HL-60/S4 (cell line): Measurements from ENCODE around the gene FTSJ3.
"Not testable (repeated sequence)": the region's sequence is repeated elsewhere in the genome, so short reads cannot be mapped to it uniquely, and the experiment has no call there.

ENCODE experiments used
- in situ Hi-C: fragments of 300-500 bp; cut with MboI; formaldehyde crosslinking; loops from 2 replicates; pipeline ENCODE4 v1.14.3; 2022; ENCODE audit warnings: low sequenced_read_pairs

The FTSJ3 gene, protein sequence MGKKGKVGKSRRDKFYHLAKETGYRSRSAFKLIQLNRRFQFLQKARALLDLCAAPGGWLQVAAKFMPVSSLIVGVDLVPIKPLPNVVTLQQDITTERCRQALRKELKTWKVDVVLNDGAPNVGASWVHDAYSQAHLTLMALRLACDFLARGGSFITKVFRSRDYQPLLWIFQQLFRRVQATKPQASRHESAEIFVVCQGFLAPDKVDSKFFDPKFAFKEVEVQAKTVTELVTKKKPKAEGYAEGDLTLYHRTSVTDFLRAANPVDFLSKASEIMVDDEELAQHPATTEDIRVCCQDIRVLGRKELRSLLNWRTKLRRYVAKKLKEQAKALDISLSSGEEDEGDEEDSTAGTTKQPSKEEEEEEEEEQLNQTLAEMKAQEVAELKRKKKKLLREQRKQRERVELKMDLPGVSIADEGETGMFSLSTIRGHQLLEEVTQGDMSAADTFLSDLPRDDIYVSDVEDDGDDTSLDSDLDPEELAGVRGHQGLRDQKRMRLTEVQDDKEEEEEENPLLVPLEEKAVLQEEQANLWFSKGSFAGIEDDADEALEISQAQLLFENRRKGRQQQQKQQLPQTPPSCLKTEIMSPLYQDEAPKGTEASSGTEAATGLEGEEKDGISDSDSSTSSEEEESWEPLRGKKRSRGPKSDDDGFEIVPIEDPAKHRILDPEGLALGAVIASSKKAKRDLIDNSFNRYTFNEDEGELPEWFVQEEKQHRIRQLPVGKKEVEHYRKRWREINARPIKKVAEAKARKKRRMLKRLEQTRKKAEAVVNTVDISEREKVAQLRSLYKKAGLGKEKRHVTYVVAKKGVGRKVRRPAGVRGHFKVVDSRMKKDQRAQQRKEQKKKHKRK

GRCh38 chr17:63827002-63827800 lies at the start of gene FTSJ3, which contains the start of gene PSMC5:
Gene FTSJ3, minus strand, starts transcription at chr17:63827663. Its CDS starts 761 bp downstream, at chr17:63826902.
Gene PSMC5, plus strand, starts transcription at chr17:63827431. Its CDS starts 60 bp downstream, at chr17:63827491.
- in situ Hi-C loops = loop anchor here (25.0 kb wide), 1 partner anchor 390 kb away; the partner anchor contains the start of gene CYB561

DNA sequence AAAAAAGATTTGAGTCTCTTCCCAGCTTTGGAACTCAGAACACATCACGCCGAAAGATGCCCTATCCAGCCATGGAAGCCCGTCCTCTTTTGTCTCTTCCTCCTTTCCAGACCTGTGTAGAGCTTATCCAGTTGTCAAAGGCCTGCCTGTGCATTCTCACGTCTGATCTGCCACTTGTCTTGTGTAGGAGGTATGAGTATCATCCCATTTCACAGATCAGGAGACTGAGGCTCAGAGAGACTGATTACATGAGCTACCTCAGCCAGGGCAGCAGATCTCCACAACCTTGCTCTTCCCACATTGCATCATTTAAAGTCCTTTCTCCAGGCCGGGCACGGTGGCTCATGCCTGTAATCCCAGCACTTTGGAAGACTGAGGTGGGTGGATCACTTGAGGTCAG lies 47.2 kb upstream of the FTSJ3 start:
- in situ Hi-C loops = not testable (repeated sequence)

DNA sequence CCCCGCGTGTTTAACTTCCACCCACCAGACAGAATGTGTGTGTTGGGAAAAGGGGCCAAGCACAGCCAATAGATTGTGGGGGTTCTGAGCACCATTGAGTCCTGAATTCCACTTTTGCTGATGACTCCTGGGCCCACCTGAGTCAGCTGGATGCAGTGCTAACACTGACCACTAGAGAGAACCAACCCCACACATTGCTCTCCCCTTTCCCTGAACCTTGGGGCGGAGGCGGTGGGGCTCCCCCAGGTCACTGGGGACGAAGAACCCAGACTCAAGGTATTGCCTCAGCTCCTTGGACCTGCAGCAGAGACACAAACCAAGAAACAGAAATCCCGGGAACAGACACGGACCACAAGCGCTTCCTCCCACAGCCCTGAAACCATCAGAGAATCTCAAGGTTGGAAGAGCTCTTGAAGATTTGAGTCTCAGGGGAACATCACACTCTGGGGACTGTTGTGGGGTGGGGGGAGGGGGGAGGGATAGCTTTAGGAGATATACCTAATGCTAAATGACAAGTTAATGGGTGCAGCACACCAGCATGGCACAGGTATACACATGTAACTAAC lies 46.7 kb upstream of the FTSJ3 start:
- in situ Hi-C loops = not testable (repeated sequence)

DNA sequence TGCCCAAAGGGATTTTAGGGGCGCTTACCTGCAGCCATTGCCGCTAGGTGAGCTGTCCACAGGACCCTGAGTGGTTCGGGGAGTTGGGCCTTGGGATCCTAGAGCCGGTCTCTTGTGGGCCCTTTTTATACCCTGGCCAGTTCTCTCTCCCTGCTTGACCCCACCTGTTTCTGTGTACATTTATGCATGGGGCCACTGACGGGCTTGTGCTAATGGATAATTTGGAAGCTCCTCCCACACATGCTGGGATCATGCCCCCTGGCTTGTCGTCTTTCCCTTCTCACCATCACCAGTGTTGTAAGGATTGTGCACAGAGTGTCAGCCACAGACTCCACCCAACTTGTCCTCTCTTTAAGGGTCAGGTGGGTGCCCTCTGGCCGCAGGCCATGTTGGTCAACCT lies 46.1 kb upstream of the FTSJ3 start, which contains the start of gene CSH2:
TSS of gene CSH2 (minus strand) at position 101 of the 400 bp plus-strand sequence. CDS start at position 38, 63 bp downstream.
- in situ Hi-C loops = not testable (repeated sequence)

DNA sequence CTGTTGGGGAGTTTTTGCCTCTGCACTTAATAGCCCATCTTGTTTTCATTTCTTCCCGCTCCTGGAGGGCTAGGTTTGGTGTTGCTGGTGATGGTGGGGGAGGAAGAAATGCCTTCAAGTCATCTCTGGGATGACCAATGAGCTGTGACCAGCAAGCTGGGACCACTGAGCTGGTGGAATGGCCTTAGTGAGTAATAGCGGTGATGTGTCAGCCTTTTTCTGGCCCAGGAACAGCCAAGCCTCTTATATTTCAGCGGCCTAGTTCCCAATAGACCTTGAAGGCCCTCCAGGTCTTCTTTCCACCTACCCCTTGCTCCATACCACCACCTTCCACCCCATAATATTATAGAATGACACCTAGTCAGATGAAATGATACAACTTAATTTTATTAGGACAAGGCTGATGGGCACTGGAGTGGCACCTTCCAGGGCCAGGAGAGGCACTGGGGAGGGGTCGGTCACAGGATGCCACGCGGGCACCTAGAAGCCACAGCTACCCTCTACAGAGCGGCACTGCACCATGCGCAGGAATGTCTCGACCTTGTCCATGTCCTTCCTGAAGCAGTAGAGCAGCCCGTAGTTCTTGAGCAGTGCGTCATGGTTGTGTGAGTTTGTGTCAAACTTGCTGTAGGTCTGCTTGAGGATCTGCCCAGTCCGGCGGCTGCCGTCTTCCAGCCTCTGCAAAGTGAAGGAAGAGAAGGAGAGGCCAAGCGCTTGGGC lies 44.3 kb upstream of the FTSJ3 start:
- in situ Hi-C loops = not testable (repeated sequence)

GRCh38 chr17:63870292-63870665 lies 42.8 kb upstream of the FTSJ3 start:
- in situ Hi-C loops = not testable (repeated sequence)

DNA sequence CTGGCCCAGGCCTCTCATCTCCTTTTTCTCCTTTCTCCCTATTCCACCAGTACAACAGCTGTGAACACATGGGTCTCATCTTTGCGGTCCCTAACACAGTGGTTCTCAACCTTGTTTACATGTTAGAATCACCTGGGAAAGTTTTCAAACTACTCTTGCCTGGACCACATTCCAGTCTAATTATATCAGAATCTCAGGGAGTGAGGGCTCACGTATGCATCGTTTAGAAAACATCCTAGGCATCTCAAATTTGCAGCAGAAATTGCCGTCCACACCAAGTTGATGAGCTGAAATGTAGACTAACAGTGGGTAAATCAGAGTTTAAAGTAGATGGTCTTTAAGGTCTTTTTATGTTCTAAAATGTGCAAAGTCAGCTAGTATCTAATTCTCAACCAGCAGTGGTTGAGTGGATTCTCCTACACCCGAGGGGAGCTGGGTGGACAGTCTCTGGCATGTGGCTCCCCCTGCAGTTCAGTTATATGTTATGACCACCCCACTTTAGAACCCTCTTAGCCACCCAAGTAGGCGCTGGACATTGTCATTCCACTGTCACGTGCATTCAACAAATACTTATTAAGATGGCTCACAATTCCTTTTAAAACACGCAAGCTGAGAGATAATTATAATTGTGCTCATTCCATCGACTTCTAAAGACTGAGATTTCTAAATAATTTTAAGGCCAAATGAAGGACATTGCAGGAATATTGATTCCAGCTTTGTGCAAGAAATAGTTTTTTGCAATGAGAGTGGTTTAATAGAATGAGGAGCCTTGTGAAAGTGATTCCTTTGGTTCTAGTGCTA lies 42.2 kb upstream of the FTSJ3 start:
- in situ Hi-C loops = not testable (repeated sequence)

DNA sequence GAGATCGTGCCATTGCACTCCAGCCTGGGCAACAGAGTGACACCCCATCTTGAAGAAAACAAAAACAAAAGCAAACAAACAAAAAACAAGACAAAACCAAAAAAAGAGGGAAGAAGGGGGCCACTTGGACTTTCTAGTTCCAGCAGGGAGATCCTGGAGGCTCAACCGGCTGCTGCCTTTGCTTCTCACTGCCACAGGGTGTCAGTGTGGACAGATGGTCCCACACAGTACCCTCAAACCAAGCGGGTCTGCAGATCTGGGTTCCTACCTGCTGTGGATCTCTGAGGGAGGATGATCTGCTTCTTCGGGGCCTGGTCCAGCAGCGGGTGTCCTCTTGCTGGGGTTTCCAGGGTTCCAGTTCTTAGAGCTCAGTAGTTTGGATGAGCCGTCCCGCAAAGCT lies 39.2 kb upstream of the FTSJ3 start:
- in situ Hi-C loops = not testable (repeated sequence)

DNA sequence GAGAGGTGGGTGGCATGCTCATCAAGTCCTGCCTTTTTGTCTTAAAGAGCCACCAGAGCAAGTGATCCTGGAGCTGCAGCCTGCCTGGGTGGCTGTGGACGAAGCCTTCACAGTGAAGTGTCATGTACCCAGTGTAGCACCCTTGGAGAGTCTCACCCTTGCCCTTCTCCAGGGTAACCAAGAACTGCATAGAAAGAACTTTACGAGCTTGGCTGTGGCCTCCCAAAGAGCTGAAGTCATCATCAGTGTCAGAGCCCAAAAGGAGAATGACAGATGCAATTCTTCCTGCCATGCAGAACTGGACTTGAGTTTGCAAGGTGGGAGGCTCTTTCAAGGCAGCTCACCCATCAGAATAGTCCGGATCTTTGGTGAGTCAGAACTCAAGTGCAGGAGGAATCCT lies 31.8 kb upstream of the FTSJ3 start:
- in situ Hi-C loops = no loop called here

DNA sequence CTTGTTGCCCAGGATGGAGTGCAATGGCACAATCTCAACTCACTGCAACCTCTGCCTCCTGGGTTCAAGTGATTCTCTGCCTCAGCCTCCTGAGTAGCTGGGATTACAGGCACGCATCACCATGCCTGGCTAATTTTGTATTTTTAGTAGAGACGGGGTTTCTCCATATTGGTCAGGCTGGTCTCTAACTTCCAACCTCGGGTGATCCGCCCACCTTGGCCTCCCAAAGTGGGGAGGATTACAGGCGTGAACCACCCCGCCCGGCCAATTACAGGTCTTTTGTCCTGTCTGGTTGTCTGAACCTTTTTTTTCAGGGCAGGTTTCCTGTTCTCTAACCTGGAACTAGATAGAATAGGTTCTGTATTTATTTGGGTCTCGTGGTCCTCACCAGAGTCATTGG lies 29.0 kb upstream of the FTSJ3 start:
- in situ Hi-C loops = not testable (repeated sequence)

GRCh38 chr17:63855185-63855584 lies 27.7 kb upstream of the FTSJ3 start:
- in situ Hi-C loops = no loop called here

GRCh38 chr17:63854709-63855108 lies 27.2 kb upstream of the FTSJ3 start:
- in situ Hi-C loops = no loop called here

GRCh38 chr17:63853260-63853659 lies 25.8 kb upstream of the FTSJ3 start:
- in situ Hi-C loops = no loop called here

DNA sequence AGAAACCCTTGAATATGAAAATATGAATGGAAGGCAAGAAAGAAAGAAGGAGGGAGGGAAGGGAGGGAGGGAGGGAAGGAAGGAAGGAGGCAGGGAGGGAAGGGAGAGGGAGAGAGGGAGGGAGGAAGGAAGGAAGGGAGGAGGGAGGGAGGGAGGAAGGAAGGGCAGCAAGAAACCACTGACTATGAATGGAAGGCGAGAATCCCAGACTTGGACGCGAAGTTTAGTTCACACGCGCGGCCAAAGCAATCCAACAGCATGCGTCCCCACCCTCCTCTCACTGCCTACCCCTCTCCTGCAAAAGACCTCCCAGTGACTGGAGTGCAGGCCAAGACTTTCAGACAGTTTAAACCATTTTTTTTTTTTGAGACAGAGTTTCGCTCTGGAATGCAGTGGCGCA lies 22.9 kb upstream of the FTSJ3 start:
- in situ Hi-C loops = no loop called here

GRCh38 chr17:63848834-63849689 lies 21.6 kb upstream of the FTSJ3 start:
- in situ Hi-C loops = loop anchor here (25.0 kb wide), 1 partner anchor 412 kb away; the partner anchor contains the start of gene CYB561

GRCh38 chr17:63847525-63848249 lies 20.2 kb upstream of the FTSJ3 start:
- in situ Hi-C loops = loop anchor here (25.0 kb wide), 1 partner anchor 410 kb away; the partner anchor contains the start of gene CYB561

DNA sequence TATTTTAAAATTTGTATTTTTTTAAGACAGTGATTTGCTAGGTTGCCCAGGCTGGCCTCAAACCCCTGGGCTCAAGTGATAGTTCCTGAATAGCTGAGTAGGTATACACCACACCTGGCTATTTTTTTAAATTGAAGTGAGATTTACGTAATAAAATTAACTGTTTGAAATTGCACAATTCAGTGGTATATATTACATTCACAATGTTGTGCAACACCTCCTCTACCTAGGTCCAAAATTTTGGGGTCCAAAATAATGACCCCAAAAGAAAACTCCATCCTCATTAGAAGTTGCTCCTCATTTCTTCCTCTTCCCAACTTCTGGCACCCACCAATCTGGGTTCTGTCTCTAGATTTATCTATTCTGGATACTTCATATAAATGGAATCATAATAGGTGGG lies 18.0 kb upstream of the FTSJ3 start:
- in situ Hi-C loops = loop anchor here (25.0 kb wide), 1 partner anchor 408 kb away; the partner anchor contains the start of gene CYB561
